HG03442 (cell line): ENCODE measurements around the gene SHOC2.

Experiments
- ATAC-seq: cut with Tn5 transposase; IDR thresholded peaks from one replicate; pipeline ENCODE4 v1.9.1; 2021; ENCODE audit warnings: mild to moderate bottlenecking, moderate library complexity; ENCODE audit not compliant: unreplicated experiment

The SHOC2 gene

DNA sequence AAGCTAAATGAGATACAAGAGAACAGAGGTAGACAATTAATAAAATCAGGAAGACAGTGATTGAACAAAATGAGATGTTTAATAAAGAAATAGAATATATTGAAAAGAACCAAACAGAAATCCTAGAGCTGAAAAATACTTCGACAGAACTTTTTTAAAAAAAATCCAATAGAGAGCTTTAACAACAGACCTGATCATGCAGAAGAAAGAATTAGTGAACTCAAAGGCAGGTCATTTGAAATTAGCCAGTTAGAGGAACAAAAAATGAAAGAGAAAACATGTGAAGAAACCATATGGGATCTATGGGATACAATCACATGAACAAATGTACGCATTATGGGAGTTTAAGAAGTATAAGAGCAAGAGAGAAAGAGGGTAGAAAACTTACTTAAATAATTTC is 120.1 kb downstream of the SHOC2 start:
- no peak for ATAC-seq

DNA sequence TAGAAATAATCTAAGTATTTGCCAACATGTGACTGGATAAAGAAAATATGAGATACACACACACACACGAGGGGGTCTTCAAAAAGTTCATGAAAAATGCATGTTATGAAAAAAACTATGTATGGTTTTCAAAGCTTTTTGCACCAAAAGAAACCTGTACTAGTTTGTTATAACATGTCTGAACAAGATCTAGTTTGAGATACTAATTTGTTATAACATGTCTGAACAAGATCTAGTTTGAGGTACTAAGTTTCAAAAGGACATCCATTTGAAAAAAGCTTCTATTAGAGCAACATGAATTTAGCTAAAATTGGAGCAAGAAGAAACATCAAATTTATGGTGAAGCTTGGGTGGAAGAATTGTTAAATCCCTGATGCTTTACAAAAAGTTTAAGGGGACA is 137.6 kb downstream of the SHOC2 start:
- no peak for ATAC-seq
